Lower lobe of right lung (tissue), 2 donors: ENCODE results near the gene PTPN11. TPM values are rescaled to one million over a fixed set of nuclear protein-coding genes. Genes with fewer than 3 reads are reported as not detected.

Experiments used
- ATAC-seq, 2 donors: fragments of 200-7000 bp; cut with Tn5 transposase; one replicate each; pipeline ENCODE4 v1.9.1; 2020 to 2022; ENCODE audit warnings: mild to moderate bottlenecking in 2 of 2, moderate library complexity in 2 of 2
- DNase-seq: peaks from one replicate; pipeline ENCODE4 v3.0.0-alpha.2; 2020
- H3K27ac ChIP-seq: fragments of 200-600 bp; one replicate; pipeline ENCODE4 v1.8.0; 2022
- H3K27me3 ChIP-seq: fragments of 200-600 bp; one replicate; pipeline ENCODE4 v1.8.0; 2022; ENCODE audit warnings: low read depth
- H3K36me3 ChIP-seq: fragments of 200-600 bp; one replicate; pipeline ENCODE4 v1.8.0; 2022; ENCODE audit warnings: mild to moderate bottlenecking
- H3K4me1 ChIP-seq: fragments of 200-600 bp; one replicate; pipeline ENCODE4 v1.8.0; 2022
- H3K4me3 ChIP-seq: fragments of 200-600 bp; one replicate; pipeline ENCODE4 v1.8.0; 2022; ENCODE audit warnings: mild to moderate bottlenecking
- H3K9me3 ChIP-seq: fragments of 200-600 bp; one replicate; pipeline ENCODE4 v1.8.0; 2022
- CTCF ChIP-seq: fragments of 200-600 bp; IDR thresholded peaks from one replicate; pipeline ENCODE4 v1.8.0; 2022; ENCODE audit warnings: antibody characterized with exemption, mild to moderate bottlenecking
- intact Hi-C: fragments of 100-400 bp; cut with DNase I; formaldehyde crosslinking; loops from one replicate; pipeline ENCODE4 v1.11.0; 2022
- total RNA-seq: library from RNA; stranded (reverse); fragmentation: NEBNext Ultra II Directional; extraction: Animal tissue kit (Norgen Biotek cat#: 25700); gene quantifications from one replicate; pipeline ENCODE4 v1.2.1, GENCODE V29; 2021
- donor health status: DM: no; HTN: yes; CAD: no; lungs with severe emphysema.

The PTPN11 gene
- total RNA-seq, 1 donor from 2014 or later = 87.5 TPM

GRCh38 chr12:112506513-112507166 is 87.9 kb downstream of the PTPN11 start:
- ATAC-seq = no peak
- Histone ChIP-seq H3K9me3 (no peaks in the 10 kb centered on the region), H3K4me1 (no peaks in the 10 kb centered on the region), H3K27ac (no peak overlapping the region), H3K27me3 (no peaks in the 10 kb centered on the region), H3K4me3 (no peak overlapping the region), H3K36me3 (peaks cover 72% of the 10 kb centered on the region)
- intact Hi-C loops = no loop called here
- DNase-seq = no peak
- no peak for TF ChIP-seq CTCF

GRCh38 chr12:112513471-112513870 is 94.7 kb downstream of the PTPN11 start:
- no peak overlapping the region for H3K27ac ChIP-seq
- no peak for ATAC-seq
- intact Hi-C loops = no loop called here

GRCh38 chr12:112514456-112514855 is 95.7 kb downstream of the PTPN11 start:
- H3K27ac ChIP-seq = no peak overlapping the region
- H3K4me1 ChIP-seq = no peaks in the 10 kb centered on the region
- H3K9me3 ChIP-seq = no peaks in the 10 kb centered on the region
- no peaks in the 10 kb centered on the region for H3K27me3 ChIP-seq
- intact Hi-C loops = no loop called here
- TF ChIP-seq CTCF = no peak
- H3K4me3 ChIP-seq = no peak overlapping the region
- no peaks in the 10 kb centered on the region for H3K36me3 ChIP-seq
- DNase-seq = no peak
- ATAC-seq = no peak

More at GRCh38 chr12:112513471-112513870, 94.7 kb downstream of the PTPN11 start:
- Histone ChIP-seq H3K27me3 (no peaks in the 10 kb centered on the region), H3K4me1 (no peaks in the 10 kb centered on the region), H3K36me3 (peaks cover 5% of the 10 kb centered on the region), H3K9me3 (no peaks in the 10 kb centered on the region), H3K4me3 (no peak overlapping the region)
- TF ChIP-seq CTCF = no peak
- DNase-seq = no peak

GRCh38 chr12:112514926-112515642 is 96.3 kb downstream of the PTPN11 start:
- no peak overlapping the region for H3K27ac ChIP-seq
- no peak overlapping the region for H3K4me3 ChIP-seq
- DNase-seq (no peak), ATAC-seq (no peak)
- H3K36me3 ChIP-seq = no peaks in the 10 kb centered on the region
- no peaks in the 10 kb centered on the region for H3K4me1 ChIP-seq
- intact Hi-C loops = no loop called here
- H3K27me3 ChIP-seq = no peaks in the 10 kb centered on the region
- H3K9me3 ChIP-seq = no peaks in the 10 kb centered on the region
- no peak for TF ChIP-seq CTCF

- Histone ChIP-seq H3K36me3 (no peaks in the 10 kb centered on the region), H3K27ac (no peak overlapping the region), H3K4me1 (no peaks in the 10 kb centered on the region), H3K4me3 (no peak overlapping the region), H3K9me3 (no peaks in the 10 kb centered on the region), H3K27me3 (no peaks in the 10 kb centered on the region)
- intact Hi-C loops = no loop called here
- ATAC-seq (no peak), DNase-seq (no peak)
- no peak for TF ChIP-seq CTCF
Observed at GRCh38 chr12:112515868-112516267, 97.1 kb downstream of the PTPN11 start.
